ENCODE results near the gene FUT7. TPM values are rescaled to one million over a fixed set of nuclear protein-coding genes. Genes with fewer than 3 reads are reported as not detected.

Gene FUT7
- total and polyA plus RNA-seq, 2 of the 8 experiments (the other 6 are each of a cell fraction or from before 2014, with no cell fraction given): not detected

GRCh38 chr9:136988872-136989271, 43.0 kb downstream of the FUT7 start (continued):
- TF ChIP-seq CREB1 (IDR thresholded peaks at IDR 0.05): no peak
- no peak for TF ChIP-seq CTBP2 (IDR thresholded peaks at IDR 0.05; ENCODE audit: borderline replicate concordance, insufficient read depth, insufficient read length, low read length)
- no peak for TF ChIP-seq RXRA (IDR thresholded peaks at IDR 0.05; ENCODE audit: insufficient read depth, low read depth, low read length)
- no peak for TF ChIP-seq CBX8 (IDR thresholded peaks at IDR 0.05; ENCODE audit: borderline replicate concordance, low read depth, low read length)
- TF ChIP-seq ZNF274 (IDR thresholded peaks at IDR 0.05; ENCODE audit: borderline replicate concordance, extremely low read depth, low read length): no peak
